Liver (tissue), 9 donors: Measurements from ENCODE around the gene FLYWCH2. TPM values are rescaled to one million over a fixed set of nuclear protein-coding genes. Genes with fewer than 3 reads are reported as not detected.

Experiments
- DNase-seq: peaks from one replicate; pipeline ENCODE4 v3.0.0-alpha.2; 2017; ENCODE audit warnings: low spot score
- H3K27ac ChIP-seq, 2 donors: one replicate each; pipeline ENCODE4 v1.7.0; 2013; ENCODE audit warnings: inconsistent platforms in 2 of 2, low read length in 2 of 2, control low read depth in 1 of 2, low read depth in 1 of 2, mild to moderate bottlenecking in 1 of 2
- H3K27me3 ChIP-seq, 4 donors: one replicate each; pipeline versions ENCODE4 v1.6.1 to v1.7.0; 2013; ENCODE audit warnings: low read length in 3 of 4, inconsistent platforms in 1 of 4, mild to moderate bottlenecking in 1 of 4, moderate library complexity in 1 of 4; ENCODE audit not compliant: control insufficient read depth in 4 of 4, insufficient read depth in 4 of 4
- H3K36me3 ChIP-seq, 4 donors: one replicate each; pipeline versions ENCODE4 v1.6.1 to v1.7.0; 2013; ENCODE audit warnings: low read length in 3 of 4, mild to moderate bottlenecking in 3 of 4, low read depth in 1 of 4, moderate library complexity in 1 of 4; ENCODE audit not compliant: control insufficient read depth in 4 of 4, insufficient read depth in 3 of 4
- H3K4me1 ChIP-seq, 4 donors: one replicate each; pipeline versions ENCODE4 v1.6.1 to v1.7.0; 2013; ENCODE audit warnings: low read length in 3 of 4, mild to moderate bottlenecking in 3 of 4, moderate library complexity in 1 of 4; ENCODE audit not compliant: control insufficient read depth in 4 of 4, insufficient read depth in 4 of 4
- H3K4me3 ChIP-seq, 3 donors: one replicate each; pipeline versions ENCODE4 v1.6.1 to v1.7.0; 2013; ENCODE audit warnings: low read length in 3 of 3, control low read depth in 1 of 3, low read depth in 1 of 3, mild to moderate bottlenecking in 1 of 3
- H3K9ac ChIP-seq, 2 donors: one replicate each; pipeline ENCODE4 v1.7.0; 2013; ENCODE audit warnings: low read length in 2 of 2, mild to moderate bottlenecking in 2 of 2, moderate library complexity in 2 of 2, control low read depth in 1 of 2, low read depth in 1 of 2
- H3K9me3 ChIP-seq, 4 donors: one replicate each; pipeline versions ENCODE4 v1.6.1 to v1.7.0; 2013; ENCODE audit warnings: low read length in 3 of 4; ENCODE audit not compliant: control insufficient read depth in 4 of 4
- ATF3 ChIP-seq: IDR thresholded peaks from 2 replicates; pipeline ENCODE4 v1.6.1; 2016; ENCODE audit warnings: antibody characterized with exemption
- CTCF ChIP-seq: fragments of 150-350 bp; IDR thresholded peaks from 2 replicates; pipeline ENCODE4 v1.5.1; 2017; ENCODE audit warnings: improper control_type of control experiment, low read depth, low read length; ENCODE audit not compliant: missing input control
- EGR1 ChIP-seq, 2 donors: IDR thresholded peaks; 2 replicates each; pipeline ENCODE4 v1.6.1; 2016 to 2018; ENCODE audit warnings: antibody characterized with exemption in 2 of 2, low read depth in 2 of 2
- FOXA1 ChIP-seq: IDR thresholded peaks from 2 replicates; pipeline ENCODE4 v1.6.1; 2016; ENCODE audit warnings: antibody characterized with exemption
- FOXA2 ChIP-seq: IDR thresholded peaks from 2 replicates; pipeline ENCODE4 v1.6.1; 2016; ENCODE audit warnings: antibody characterized with exemption
- GABPA ChIP-seq, 2 donors: IDR thresholded peaks in 1 of 2; conservative IDR thresholded peaks in 1 of 2; 2 replicates each; pipeline ENCODE4 v1.6.1; 2016; ENCODE audit warnings: antibody characterized with exemption in 2 of 2, mild to moderate bottlenecking in 1 of 2, moderate library complexity in 1 of 2
- HNF4A ChIP-seq, 2 donors: conservative IDR thresholded peaks; 2 replicates each; pipeline ENCODE4 v1.6.1; 2016; ENCODE audit warnings: antibody characterized with exemption in 2 of 2, mild to moderate bottlenecking in 2 of 2
- HNF4G ChIP-seq: IDR thresholded peaks from 2 replicates; pipeline ENCODE4 v1.6.1; 2016; ENCODE audit warnings: antibody characterized with exemption
- JUND ChIP-seq, 2 donors: IDR thresholded peaks; 2 replicates each; pipeline ENCODE4 v1.6.1; 2016; ENCODE audit warnings: antibody characterized with exemption in 2 of 2
- NR2F2 ChIP-seq: IDR thresholded peaks from 2 replicates; pipeline ENCODE4 v1.6.1; 2016; ENCODE audit warnings: antibody characterized with exemption
- RAD21 ChIP-seq, 2 donors: IDR thresholded peaks; 2 replicates each; pipeline ENCODE4 v1.6.1; 2016; ENCODE audit warnings: antibody characterized with exemption in 2 of 2, mild to moderate bottlenecking in 2 of 2
- REST ChIP-seq: IDR thresholded peaks from 2 replicates; pipeline ENCODE4 v1.6.1; 2016; ENCODE audit warnings: antibody characterized with exemption, mild to moderate bottlenecking
- RXRA ChIP-seq, 2 donors: IDR thresholded peaks; 2 replicates each; pipeline ENCODE4 v1.6.1; 2017 to 2018; ENCODE audit warnings: antibody characterized with exemption in 2 of 2, mild to moderate bottlenecking in 1 of 2
- SP1 ChIP-seq: IDR thresholded peaks from 2 replicates; pipeline ENCODE4 v1.6.1; 2018; ENCODE audit warnings: antibody characterized with exemption, mild to moderate bottlenecking
- TAF1 ChIP-seq: conservative IDR thresholded peaks from 2 replicates; pipeline ENCODE4 v1.6.1; 2016; ENCODE audit warnings: antibody characterized with exemption, mild to moderate bottlenecking
- YY1 ChIP-seq: IDR thresholded peaks from 2 replicates; pipeline ENCODE4 v1.6.1; 2016; ENCODE audit warnings: antibody characterized with exemption, mild to moderate bottlenecking
- WGBS: extraction: QIAGEN DNeasy Blood & Tissue Kit; methylation state at CpG from one replicate; pipeline ENCODE4 v1.1.7; 2013; 5-methylcytosine and 5-hydroxymethylcytosine counted together
- polyA plus RNA-seq, 2 donors: library from polyadenylated mRNA; stranded (reverse) in 1 of 2; unstranded in 1 of 2; fragments of 200-250 nt in 1 of 2; fragments of >200 nt in 1 of 2; fragmentation: Nextera tagmentation in 1 of 2; extraction: Ambion mirVana in 1 of 2; gene quantifications; one replicate each; pipeline versions ENCODE4 v1.2.1 to v1.2.3, GENCODE V29; 2013 to 2015
- total RNA-seq, 2 donors: library from RNA; depleted of rRNA; stranded (reverse); fragments of >200 nt; gene quantifications; one replicate each; pipeline ENCODE4 v1.2.3, GENCODE V29; 2014
- TF ChIP-seq, protein P1 (sequence below): IDR thresholded peaks from 2 replicates; pipeline ENCODE4 v1.6.1; 2016; ENCODE audit warnings: antibody characterized with exemption
- TF ChIP-seq, protein P2 (sequence below): IDR thresholded peaks from 2 replicates; pipeline ENCODE4 v1.6.1; 2016; ENCODE audit warnings: antibody characterized with exemption
- donor health status: healthy.
- donor health status: healthy.
- donor health status: healthy.
- donor health status: healthy.
- donor health status: healthy.

FLYWCH2 gene
- total and polyA plus RNA-seq, 4 donors, result 4.9 to 21.0 (median 8.6) TPM

- H3K4me1 ChIP-seq, result no peaks in the 10 kb centered on the region
- no peak overlapping the region for H3K27ac ChIP-seq
- TF ChIP-seq ATF3 (no peak), REST (no peak), RAD21 (IDR thresholded peaks at IDR 0.05) (no peak), CTCF (no peak), SP1 (no peak), HNF4G (no peak), FOXA2 (no peak), RXRA (IDR thresholded peaks at IDR 0.05) (no peak), GABPA (IDR thresholded peaks at IDR 0.05 in 1 of 2, conservative IDR thresholded peaks at IDR 0.05 in 1 of 2) (no peak), YY1 (no peak), TAF1 (no peak), HNF4A (conservative IDR thresholded peaks at IDR 0.05) (no peak), FOXA1 (no peak), JUND (IDR thresholded peaks at IDR 0.05) (no peak), EGR1 (IDR thresholded peaks at IDR 0.05; ENCODE audit: low read depth in 2 of 2) (no peak), NR2F2 (no peak)
- TF ChIP-seq, protein P1, sequence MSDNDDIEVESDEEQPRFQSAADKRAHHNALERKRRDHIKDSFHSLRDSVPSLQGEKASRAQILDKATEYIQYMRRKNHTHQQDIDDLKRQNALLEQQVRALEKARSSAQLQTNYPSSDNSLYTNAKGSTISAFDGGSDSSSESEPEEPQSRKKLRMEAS, result no peak
- TF ChIP-seq, protein P2, sequence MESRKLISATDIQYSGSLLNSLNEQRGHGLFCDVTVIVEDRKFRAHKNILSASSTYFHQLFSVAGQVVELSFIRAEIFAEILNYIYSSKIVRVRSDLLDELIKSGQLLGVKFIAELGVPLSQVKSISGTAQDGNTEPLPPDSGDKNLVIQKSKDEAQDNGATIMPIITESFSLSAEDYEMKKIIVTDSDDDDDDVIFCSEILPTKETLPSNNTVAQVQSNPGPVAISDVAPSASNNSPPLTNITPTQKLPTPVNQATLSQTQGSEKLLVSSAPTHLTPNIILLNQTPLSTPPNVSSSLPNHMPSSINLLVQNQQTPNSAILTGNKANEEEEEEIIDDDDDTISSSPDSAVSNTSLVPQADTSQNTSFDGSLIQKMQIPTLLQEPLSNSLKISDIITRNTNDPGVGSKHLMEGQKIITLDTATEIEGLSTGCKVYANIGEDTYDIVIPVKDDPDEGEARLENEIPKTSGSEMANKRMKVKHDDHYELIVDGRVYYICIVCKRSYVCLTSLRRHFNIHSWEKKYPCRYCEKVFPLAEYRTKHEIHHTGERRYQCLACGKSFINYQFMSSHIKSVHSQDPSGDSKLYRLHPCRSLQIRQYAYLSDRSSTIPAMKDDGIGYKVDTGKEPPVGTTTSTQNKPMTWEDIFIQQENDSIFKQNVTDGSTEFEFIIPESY, result no peak
- WGBS, result 83% methylated on average over 16 of the region's 16 CpGs
- H3K9me3 ChIP-seq, result peaks cover 0 to 11% (median 2%) of the 10 kb centered on the region in 4 donors
- no peak overlapping the region for H3K9ac ChIP-seq
- H3K27me3 ChIP-seq, result no peaks in the 10 kb centered on the region
- H3K36me3 ChIP-seq, result no peaks in the 10 kb centered on the region
- no peak for DNase-seq
- no peak overlapping the region for H3K4me3 ChIP-seq
These were observed 30.8 kb upstream of the FLYWCH2 start for GRCh38 chr16:2852003-2852730.
